ENCODE results near the gene CAPN10.

Gene CAPN10

DNA sequence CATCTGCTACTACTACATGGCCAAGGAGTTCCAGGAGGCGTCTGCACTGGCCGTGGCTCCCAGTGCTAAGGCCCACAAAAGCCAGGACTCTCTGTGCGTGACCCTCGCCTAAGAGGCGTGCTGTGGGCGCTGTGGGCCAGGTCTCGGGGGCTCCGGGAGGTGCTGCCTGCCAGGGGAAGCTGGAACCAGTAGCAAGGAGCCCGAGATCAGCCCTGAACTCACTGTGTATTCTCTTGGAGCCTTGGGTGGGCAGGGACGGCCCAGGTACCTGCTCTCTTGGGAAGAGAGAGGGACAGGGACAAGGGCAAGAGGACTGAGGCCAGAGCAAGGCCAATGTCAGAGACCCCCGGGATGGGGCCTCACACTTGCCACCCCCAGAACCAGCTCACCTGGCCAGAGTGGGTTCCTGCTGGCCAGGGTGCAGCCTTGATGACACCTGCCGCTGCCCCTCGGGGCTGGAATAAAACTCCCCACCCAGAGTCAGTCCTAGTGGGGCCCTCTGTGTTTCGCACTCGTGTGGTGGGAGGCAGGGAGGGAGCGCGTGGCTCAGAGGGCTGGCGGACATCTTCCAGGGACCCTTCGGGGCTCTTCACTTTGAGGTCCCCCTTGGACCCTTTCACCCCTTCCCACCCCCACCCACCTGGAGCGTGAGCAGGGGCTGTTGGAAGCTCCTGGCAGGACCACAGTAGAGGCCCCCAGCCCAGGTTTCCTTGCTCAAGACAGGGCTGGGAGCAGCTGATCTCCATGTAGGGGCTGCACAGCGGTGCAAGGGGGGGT is 44.4 kb downstream of the CAPN10 start:
- no peak for FAIRE-seq
- no peak for TF ChIP-seq TAF1 (IDR thresholded peaks at IDR 0.05; ENCODE audit: borderline replicate concordance, low read depth, low read length)
- TF ChIP-seq POLR2A (IDR thresholded peaks at IDR 0.05; ENCODE audit: low read depth, low read length) = no peak
- no peak for TF ChIP-seq POLR2AphosphoS5 (IDR thresholded peaks at IDR 0.05; ENCODE audit: low read depth, low read length)
- peak; percentile 6 for DNase-seq (ENCODE audit: insufficient read length)

DNA sequence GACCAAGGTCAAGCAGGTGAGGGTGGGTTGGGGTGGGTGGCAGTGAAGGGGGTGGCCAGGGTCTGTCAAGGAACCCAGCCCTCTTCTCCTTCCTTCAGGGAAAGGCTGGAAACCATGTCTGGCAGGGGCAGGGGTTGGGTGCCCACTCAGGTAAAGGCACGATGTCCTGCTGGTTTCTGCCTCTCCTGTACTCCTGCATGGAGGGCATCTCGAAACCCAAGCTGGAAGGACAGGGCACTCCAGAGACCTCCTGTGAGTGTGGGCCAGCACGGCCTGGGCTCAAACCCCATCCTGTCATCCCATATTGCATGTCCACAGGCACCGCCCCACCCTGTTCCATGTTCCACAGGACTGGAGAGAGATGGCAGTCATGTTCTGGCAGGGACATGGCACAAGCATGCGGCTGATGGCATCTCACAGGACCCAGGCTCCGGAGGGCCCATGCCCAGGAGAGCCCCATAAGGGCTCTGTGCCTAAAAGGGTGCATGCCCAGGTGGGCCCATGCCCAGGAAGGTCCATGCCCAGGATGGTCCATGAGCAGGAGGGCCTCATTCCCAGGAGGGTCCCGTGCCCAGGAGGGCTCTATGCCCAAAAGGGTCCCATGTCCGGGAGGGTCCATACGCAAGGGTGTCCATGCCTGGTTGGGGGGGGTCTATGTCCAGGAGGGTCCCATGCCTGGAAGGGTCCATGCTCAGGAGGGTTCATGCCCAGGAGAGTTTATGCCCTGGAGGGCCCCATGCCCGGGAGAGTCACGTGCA is 45.2 kb downstream of the CAPN10 start:
- no peak for TF ChIP-seq TAF1 (IDR thresholded peaks at IDR 0.05; ENCODE audit: borderline replicate concordance, low read depth, low read length)
- TF ChIP-seq POLR2A (IDR thresholded peaks at IDR 0.05; ENCODE audit: low read depth, low read length) = no peak
- no peak for TF ChIP-seq POLR2AphosphoS5 (IDR thresholded peaks at IDR 0.05; ENCODE audit: low read depth, low read length)
- DNase-seq (ENCODE audit: insufficient read length) (peak; percentile 14), FAIRE-seq (no peak)

DNA sequence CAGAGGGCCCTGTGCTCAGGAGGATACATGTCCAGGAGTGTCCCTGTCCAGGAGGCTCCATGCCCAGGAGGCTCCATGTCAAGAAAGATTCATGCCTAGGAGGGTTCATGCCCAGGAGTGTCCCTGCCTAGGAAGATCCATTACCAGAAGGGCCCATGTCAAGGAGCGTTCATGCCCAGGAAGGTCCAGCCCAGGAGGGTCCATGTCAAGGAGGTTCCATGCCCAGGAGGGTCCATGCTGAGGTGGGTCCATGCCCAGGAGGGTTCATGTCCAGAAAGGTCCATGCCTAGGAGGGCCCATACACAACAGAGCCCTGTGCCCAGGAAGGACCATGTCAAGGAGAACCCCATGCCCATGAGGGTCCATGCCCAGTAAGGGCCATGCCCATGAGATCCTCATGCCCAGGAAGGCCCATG is 45.8 kb downstream of the CAPN10 start:
- no peak for FAIRE-seq
- TF ChIP-seq POLR2AphosphoS5 (IDR thresholded peaks at IDR 0.05; ENCODE audit: low read depth, low read length) = no peak
- DNase-seq (ENCODE audit: insufficient read length) = no peak

DNA sequence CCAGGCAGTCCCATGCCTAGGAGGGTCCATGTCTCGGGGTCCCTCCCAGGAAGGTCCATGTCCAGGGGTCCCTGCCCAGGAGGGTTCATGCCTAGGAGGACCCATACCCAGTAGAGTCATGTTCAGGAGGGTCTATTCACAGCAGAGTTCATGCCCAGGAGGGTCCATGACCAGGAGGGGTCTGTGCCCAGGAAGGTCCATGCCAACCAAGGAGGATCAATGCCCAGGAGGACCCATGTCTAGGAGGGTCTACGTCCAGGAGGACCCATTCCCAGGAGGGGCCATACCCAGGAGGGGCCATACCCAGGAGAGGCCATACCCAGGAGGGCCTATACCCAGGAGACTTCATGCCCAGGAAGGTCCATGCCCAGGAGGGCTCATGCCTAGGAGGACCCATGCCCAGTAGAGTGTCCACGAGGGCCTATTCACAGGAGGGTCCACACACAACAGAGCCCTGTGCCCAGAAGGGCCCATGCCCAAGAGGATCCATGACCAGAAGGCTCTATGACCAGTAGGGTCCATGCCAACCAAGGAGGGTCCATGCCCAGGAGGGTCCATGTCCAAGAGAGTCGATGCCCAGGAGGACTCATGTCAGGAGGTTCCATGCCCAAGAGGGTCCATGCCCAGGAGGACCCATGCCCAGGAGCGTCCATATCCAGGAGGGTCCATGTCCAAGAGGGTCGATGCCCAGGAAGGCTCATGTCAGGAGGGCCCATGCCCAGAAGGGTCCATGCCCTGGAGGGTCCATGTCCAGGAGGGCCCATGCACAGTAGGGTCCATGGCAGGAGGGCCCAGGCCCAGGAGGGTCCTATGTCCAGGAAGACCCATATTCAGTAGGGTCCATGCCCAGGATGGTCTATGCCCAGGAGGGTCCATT is 48.8 kb downstream of the CAPN10 start:
- no peak for TF ChIP-seq TAF1 (IDR thresholded peaks at IDR 0.05; ENCODE audit: borderline replicate concordance, low read depth, low read length)
- TF ChIP-seq POLR2A (IDR thresholded peaks at IDR 0.05; ENCODE audit: low read depth, low read length) = no peak
- TF ChIP-seq POLR2AphosphoS5 (IDR thresholded peaks at IDR 0.05; ENCODE audit: low read depth, low read length) = no peak
- no peak for FAIRE-seq
- DNase-seq (ENCODE audit: insufficient read length) = no peak

DNA sequence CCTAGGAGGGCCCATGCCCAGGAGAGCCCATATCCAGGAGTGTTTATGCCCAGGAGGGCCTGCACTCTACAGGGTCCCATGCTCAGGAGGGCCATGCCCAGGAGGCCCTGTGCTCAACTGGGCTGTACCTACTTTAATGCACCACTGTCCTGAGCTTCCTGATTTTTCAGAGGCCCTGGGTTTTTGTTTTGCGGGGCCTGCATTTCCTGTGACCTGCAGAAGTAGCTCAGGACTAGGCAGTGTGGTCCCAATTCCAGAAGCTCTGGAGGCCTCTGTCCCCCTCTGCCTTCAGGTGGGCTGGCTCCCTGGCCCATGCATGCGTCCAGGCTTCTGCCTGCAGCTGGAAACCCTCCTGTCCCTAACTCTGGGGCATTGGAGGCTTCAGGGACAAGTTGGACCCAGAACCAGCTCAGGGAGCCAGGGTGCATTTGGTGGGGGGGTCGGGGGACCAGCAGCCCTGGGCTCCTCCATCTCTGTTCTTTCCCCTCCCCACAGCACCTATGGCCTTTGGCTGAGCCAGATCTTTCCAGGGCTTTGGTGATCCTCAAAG is 49.5 kb downstream of the CAPN10 start:
- TF ChIP-seq TAF1 (IDR thresholded peaks at IDR 0.05; ENCODE audit: borderline replicate concordance, low read depth, low read length) = no peak
- FAIRE-seq (no peak), DNase-seq (ENCODE audit: insufficient read length) (no peak)

DNA sequence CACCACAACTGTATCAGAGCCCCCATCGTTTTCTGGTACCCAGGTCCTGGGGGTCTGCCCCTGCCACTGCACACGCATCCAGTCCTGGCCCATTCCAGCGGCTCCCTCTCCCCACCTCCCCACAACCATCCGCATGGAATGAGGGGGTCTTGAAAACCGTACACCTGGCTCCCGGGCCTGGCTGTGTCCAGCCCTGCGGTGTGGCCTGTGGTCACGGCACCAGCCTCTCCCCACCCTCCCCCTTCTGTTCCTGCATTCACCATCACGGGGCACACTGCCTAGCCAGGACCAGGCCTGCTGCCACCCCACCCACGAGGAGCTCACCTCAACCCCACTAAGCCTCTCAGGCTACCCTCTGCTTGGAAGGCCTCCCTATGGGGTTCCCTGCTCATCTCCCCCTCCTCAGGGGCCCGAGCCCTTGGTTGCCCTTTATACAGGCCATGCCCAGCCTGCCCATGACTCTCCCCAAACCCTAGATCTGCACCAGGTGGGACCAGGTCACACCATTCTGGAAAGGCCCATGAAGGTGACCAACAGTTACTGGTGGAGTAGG is 50.1 kb downstream of the CAPN10 start:
- FAIRE-seq = no peak
- TF ChIP-seq POLR2A (IDR thresholded peaks at IDR 0.05; ENCODE audit: low read depth, low read length) (no peak), POLR2AphosphoS5 (IDR thresholded peaks at IDR 0.05; ENCODE audit: low read depth, low read length) (no peak), TAF1 (IDR thresholded peaks at IDR 0.05; ENCODE audit: borderline replicate concordance, low read depth, low read length) (no peak)
- peak; percentile 9 for DNase-seq (ENCODE audit: insufficient read length)

DNA sequence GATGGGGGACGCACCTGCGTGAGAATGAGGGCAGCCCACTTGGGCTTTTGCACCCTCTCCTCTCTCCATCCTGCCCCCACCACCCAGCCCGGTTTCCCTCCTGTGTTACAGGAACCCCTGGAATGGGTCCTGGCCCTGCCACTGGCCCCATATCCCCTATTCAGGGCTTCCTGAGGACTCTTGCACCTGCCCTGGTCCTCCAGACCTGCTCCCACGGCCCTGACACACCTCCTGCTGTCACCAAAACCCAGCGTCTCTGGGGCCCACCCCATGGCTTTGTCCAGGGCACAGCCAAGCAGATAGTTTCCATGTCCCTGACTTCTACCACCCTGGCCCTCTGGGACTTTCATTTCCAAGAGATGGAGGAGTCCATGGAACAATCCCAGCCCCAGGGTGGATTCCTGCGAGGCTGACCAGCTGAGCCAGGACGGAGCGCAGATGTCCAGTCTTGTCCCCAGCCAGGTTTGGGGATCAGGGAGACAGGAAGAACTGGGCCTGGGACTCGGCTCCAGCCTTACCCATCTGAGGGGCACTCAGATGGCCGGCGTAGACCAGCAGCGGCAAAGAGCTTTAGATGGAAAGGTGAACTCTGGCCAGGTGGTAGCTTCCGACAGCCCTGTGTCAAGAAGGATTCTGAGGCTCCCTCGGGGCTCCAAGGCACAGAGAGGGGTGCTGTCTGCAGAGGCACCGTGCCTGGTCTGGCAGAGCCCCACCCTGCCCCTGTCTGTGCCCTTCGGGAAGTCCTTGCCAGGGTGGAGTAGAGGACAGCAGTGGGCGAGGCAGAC is 50.8 kb downstream of the CAPN10 start:
- DNase-seq (ENCODE audit: insufficient read length) (peak; percentile 22), FAIRE-seq (no peak)
- TF ChIP-seq POLR2A (IDR thresholded peaks at IDR 0.05; ENCODE audit: low read depth, low read length) (no peak), TAF1 (IDR thresholded peaks at IDR 0.05; ENCODE audit: borderline replicate concordance, low read depth, low read length) (no peak), POLR2AphosphoS5 (IDR thresholded peaks at IDR 0.05; ENCODE audit: low read depth, low read length) (no peak)

DNA sequence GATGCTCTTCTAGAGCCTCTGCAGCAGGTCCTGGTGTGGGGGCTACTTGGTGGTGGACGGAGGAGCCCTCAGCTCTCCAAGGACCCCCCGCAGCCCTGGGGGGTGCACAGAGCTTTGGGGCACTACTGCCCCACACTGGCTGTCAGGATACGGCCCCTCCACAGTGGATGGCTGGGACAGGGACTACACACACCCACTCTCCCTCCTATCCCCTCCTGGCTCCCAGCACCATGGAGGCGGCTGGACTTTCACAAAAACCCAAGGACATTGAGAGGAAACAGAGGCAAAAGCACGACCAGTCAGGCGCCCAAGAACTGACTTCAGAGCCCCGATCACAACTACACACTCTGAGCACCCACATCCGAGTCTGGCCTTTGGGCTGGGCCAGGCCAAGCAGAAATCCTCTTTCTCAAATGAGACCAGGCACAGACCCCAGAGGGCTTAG is 51.4 kb downstream of the CAPN10 start:
- TF ChIP-seq TAF1 (IDR thresholded peaks at IDR 0.05; ENCODE audit: borderline replicate concordance, low read depth, low read length) (no peak), POLR2AphosphoS5 (IDR thresholded peaks at IDR 0.05; ENCODE audit: low read depth, low read length) (no peak), POLR2A (IDR thresholded peaks at IDR 0.05; ENCODE audit: low read depth, low read length) (no peak)
- DNase-seq (ENCODE audit: insufficient read length) = peak; percentile 7
- no peak for FAIRE-seq

DNA sequence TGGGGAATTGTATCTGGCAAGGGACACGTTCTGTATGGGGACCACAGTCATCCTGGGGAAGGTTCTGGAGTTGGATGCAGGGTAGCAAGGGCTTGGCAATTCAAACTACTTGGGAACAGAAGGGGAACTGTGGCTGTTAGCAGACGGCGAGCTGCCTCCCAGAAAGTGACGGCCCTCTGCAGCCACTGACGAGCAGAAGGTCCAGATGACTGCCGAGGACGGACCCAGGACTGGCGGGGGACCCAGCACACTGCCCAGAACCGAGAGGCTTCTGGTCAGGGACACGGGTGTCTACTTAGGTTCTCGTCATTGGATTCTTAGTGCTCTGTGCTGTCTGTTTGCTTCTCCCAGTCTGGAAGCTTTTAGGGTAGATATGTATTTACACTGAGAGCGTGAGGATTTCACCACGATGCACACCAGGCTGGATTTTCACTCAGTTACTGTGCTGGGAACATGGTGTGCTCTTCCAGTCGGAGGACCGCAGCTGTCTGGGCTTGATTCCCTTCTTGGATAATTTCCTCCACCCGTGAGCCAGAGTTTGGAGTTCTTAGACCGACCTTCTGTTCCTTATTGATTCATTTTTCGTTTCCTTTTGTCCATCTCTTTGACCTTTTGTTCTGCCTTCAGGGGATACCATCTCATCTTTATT is 52.1 kb downstream of the CAPN10 start:
- no peak for TF ChIP-seq TAF1 (IDR thresholded peaks at IDR 0.05; ENCODE audit: borderline replicate concordance, low read depth, low read length)
- DNase-seq (ENCODE audit: insufficient read length) = peak; percentile 19
- no peak for FAIRE-seq

DNA sequence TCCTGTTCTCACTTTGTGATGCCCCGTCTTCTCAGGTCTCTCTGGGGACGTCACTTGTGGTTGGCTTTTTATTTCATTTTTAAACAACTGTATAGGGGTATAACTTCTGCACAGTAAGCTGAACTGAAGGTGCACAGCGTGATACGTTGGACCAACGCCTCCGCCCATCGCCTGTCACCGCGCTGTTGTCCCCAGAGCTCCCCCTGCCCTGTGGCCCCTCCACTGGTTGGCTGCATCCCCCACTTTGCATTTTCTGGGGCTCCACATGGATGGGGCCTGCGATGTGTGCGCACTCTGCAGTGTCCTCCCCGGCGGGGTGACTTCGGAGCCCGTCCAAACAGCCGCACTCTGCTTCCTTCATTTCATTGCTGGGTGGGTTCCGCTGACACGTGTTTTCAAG is 53.0 kb downstream of the CAPN10 start:
- TF ChIP-seq POLR2A (IDR thresholded peaks at IDR 0.05; ENCODE audit: low read depth, low read length) = no peak
- TF ChIP-seq TAF1 (IDR thresholded peaks at IDR 0.05; ENCODE audit: borderline replicate concordance, low read depth, low read length) = no peak
- no peak for TF ChIP-seq POLR2AphosphoS5 (IDR thresholded peaks at IDR 0.05; ENCODE audit: low read depth, low read length)
- no peak for DNase-seq (ENCODE audit: insufficient read length)
- FAIRE-seq = no peak

Data from GM12892 (cell line).